ENCODE data around the gene LCAT.
"Not testable (repeated sequence)": the region's sequence is repeated elsewhere in the genome, so short reads cannot be mapped to it uniquely, and the experiment has no call there.

Gene LCAT

DNA sequence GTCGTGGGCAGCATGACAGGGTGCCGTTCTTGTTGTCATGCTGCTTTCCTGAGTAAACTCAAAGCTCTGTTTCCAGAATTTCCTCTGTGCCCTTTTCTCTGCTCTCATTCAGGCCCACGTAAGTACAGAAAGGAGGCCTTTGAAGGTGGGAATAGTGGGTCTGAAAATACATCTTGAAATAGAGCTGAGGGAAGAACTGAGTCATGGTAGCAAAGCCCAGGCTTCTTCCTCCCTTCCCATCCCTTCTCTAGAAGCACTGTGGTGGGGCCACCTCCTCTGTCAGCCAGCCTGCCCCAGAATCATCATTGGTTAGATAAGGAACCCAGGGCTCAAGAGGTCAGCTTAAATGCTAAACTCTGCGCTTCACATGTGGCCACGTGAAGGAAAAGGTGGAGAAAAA, 21.7 kb downstream of the LCAT start:
- H3K4me3 ChIP-seq: no peak overlapping the region
- H3K36me3 ChIP-seq: peaks cover 14 to 59% (median 41%) of the 10 kb centered on the region in 11 experiments; a peak in 21 of 22 replicates
- H3K27ac ChIP-seq: peak overlapping the region in 4 of 11 experiments; percentile 5 to 36 (median 14); a peak in 4 of 22 replicates
- peak overlapping the region; percentile 14 to 62 (median 36); a peak in 19 of 22 replicates for H3K4me2 ChIP-seq
- no peaks in the 10 kb centered on the region for H3K27me3 ChIP-seq
- peaks cover 57 to 96% (median 88%) of the 10 kb centered on the region in 10 experiments for H3K4me1 ChIP-seq
- peaks cover 70 to 100% (median 99%) of the 10 kb centered on the region in 11 experiments for H4K20me1 ChIP-seq
- no peak for TF ChIP-seq Cebpa-rat (IDR thresholded peaks at IDR 0.05)
- peak overlapping the region in 6 of 11 experiments; percentile 14 to 64 (median 32); a peak in 7 of 22 replicates for H3K9ac ChIP-seq
- no peaks in the 10 kb centered on the region for H3K9me3 ChIP-seq (replicated peaks in 1 of 11)

DNA sequence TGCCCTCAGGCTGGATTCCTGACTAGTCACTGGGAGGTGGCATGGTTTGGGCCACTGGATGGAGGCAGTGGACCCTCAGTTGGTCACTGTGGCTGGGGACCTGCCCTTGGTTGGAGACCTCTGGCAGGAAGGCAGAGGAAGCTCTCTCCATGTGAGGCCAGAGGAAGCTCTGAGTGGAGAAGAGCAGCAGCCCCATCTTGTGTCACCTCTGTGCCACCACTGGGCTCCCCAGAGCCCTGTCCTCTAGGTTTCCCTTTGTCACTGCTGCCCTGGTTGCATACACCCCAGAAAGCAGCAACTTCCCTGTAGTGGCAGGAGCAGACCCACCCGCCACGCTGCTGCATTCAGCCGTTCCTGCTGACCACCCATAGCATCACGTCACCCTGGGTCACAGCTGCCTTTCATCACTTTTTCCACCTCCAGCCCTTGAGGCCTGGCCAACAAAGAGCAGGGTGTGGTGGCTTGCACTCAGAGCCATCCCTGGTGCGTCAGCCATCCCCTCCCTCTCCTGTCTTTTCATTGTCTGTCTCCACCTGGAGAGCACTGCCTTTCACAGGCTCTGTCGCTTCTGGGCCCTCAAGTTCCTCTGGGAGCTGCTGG, 24.2 kb downstream of the LCAT start:
- Histone ChIP-seq H3K9me3 (replicated peaks in 1 of 11) (no peaks in the 10 kb centered on the region), H3K4me2 (peak overlapping the region in 2 of 11 experiments; percentile 17 to 48; a peak in 4 of 22 replicates), H3K4me1 (peaks cover 46 to 77% (median 65%) of the 10 kb centered on the region in 10 experiments), H3K27me3 (no peaks in the 10 kb centered on the region), H3K9ac (peak overlapping the region in 9 of 11 experiments; percentile 2 to 41 (median 35); a peak in 12 of 22 replicates), H3K4me3 (no peak overlapping the region), H3K27ac (peak overlapping the region in 3 of 11 experiments; percentile 11 to 42 (median 22); a peak in 3 of 22 replicates), H4K20me1 (peaks cover 63 to 100% (median 97%) of the 10 kb centered on the region in 11 experiments), H3K36me3 (peaks cover 26 to 80% (median 65%) of the 10 kb centered on the region in 11 experiments)
- no peak for TF ChIP-seq Cebpa-rat (IDR thresholded peaks at IDR 0.05)

DNA sequence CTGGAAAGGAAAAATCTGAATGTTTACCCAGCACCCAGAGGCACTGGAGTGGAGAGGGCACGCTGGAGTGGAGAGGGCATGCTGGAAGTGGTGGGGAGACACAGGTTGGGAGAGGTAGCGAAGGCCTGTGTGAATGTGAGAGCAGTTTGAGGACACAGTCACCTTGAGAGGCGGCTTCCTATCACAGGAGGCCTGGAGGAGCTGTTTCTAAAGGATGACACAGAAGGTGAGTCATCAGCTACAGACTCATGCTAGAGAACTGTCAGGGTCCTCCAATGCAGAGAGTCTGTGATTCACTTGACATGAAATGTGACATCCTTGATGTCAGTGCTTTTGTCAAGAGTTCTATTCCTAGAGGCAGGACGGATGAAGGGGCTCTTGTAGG, 26.1 kb downstream of the LCAT start:
- Histone ChIP-seq H3K36me3 (peaks cover 18 to 80% (median 64%) of the 10 kb centered on the region in 11 experiments), H3K27ac (peak overlapping the region in 6 of 11 experiments; percentile 16 to 62 (median 40); a peak in 8 of 22 replicates), H3K9me3 (replicated peaks in 1 of 11) (no peaks in the 10 kb centered on the region), H3K9ac (peak overlapping the region in 7 of 11 experiments; percentile 6 to 63 (median 47); a peak in 10 of 22 replicates), H3K4me1 (peaks cover 40 to 58% (median 47%) of the 10 kb centered on the region in 10 experiments), H4K20me1 (peaks cover 46 to 99% (median 82%) of the 10 kb centered on the region in 11 experiments), H3K27me3 (no peaks in the 10 kb centered on the region), H3K4me2 (peak overlapping the region in 5 of 11 experiments; percentile 4 to 47 (median 31); a peak in 7 of 22 replicates), H3K4me3 (no peak overlapping the region)
- no peak for TF ChIP-seq Cebpa-rat (IDR thresholded peaks at IDR 0.05)

DNA sequence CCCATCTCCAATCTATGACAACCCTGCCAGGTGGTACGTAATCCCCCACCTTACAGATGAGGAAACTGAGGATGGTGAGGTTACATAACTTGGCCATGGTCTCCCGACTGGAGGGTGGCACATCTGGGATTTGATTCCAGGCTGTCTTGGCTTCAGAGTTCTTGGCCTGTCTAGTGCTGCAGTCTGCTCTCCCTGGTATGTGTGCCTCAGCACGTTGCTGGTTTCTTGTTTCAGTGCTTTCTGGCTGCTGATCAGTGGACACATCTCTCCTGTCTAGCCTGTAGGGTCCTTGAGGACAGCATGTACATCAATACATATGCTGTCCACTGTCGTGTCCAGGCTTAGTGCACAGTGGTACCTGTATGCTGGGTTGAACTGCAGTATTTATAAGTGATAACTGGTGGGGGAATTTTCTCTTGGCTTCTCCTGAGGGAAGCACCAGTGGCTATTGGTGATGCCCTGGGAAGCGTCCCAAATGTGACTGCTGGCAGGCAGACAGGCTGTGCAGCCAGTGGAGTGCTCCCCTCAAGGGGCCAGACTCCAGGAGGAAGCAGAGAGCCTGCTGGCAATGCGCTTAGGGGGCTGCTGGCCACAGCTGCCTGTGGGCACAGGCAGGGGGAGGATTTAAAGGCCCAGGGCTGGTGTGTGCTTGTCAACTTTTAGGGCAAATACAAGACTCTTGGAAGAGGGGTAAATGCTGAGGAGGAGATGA, 26.6 kb downstream of the LCAT start:
- Histone ChIP-seq H3K27ac (peak overlapping the region in 6 of 11 experiments; percentile 16 to 62 (median 40); a peak in 8 of 22 replicates), H3K4me2 (peak overlapping the region in 5 of 11 experiments; percentile 4 to 47 (median 31); a peak in 7 of 22 replicates)

DNA sequence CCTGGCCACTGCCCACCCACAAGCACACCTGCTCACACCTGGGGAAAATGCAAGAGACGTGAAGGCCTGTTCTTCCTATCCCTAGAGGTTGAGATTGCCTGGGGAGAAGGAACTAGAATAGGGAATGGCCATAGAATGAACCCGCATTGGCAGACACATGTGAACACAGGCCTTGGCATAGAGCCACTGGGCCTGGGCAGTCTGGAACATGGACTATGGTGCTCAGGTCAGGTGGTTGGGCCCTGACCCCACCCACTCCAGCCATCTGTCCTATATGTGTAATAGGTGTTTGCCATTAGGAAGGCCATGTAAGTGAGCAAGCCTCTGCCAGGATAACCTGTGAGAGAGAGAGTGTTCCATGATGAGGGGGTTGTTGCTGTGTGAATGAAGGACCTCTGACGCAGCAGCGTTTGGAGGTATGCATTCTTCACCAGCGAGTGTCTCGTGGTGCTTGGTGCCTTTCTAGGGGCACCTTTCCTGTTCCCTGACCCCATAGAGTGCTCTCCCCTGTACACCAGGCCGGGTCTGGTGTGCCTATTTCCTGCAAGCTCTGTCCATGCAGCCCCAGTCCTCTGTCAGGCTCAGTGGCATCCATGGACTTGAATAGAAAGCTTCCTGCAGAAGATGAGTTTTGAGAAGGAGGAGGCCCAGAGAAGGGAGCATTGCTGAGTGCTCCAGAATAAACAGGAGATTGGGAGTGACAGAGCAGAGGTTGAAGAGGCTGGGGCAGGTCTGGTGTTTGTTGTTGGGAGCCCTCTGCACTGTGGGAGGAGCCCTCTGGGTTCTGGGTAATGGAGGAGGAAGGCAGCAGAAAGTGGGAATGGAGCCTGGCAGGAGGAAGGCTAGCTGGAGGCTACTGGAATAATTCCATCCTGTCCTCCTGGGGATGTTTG, 27.8 kb downstream of the LCAT start:
- H3K9ac ChIP-seq: peak overlapping the region in 3 of 11 experiments; percentile 1 to 63 (median 47); a peak in 2 of 22 replicates
- peaks cover 34 to 99% (median 77%) of the 10 kb centered on the region in 11 experiments for H4K20me1 ChIP-seq
- H3K4me2 ChIP-seq: no peak overlapping the region
- peaks cover 18 to 93% (median 74%) of the 10 kb centered on the region in 11 experiments for H3K36me3 ChIP-seq
- TF ChIP-seq Cebpa-rat (IDR thresholded peaks at IDR 0.05): no peak
- H3K9me3 ChIP-seq (replicated peaks in 1 of 11): no peaks in the 10 kb centered on the region
- peaks cover 23 to 42% (median 32%) of the 10 kb centered on the region in 10 experiments for H3K4me1 ChIP-seq
- H3K4me3 ChIP-seq: no peak overlapping the region
- no peak overlapping the region for H3K27ac ChIP-seq
- no peaks in the 10 kb centered on the region for H3K27me3 ChIP-seq

More for the DNA sequence above, 26.6 kb downstream of the LCAT start:
- H3K9me3 ChIP-seq (replicated peaks in 1 of 11): no peaks in the 10 kb centered on the region
- H3K27me3 ChIP-seq: no peaks in the 10 kb centered on the region
- H3K4me1 ChIP-seq: peaks cover 35 to 53% (median 42%) of the 10 kb centered on the region in 10 experiments
- peaks cover 18 to 84% (median 62%) of the 10 kb centered on the region in 11 experiments for H3K36me3 ChIP-seq
- TF ChIP-seq Cebpa-rat (IDR thresholded peaks at IDR 0.05): no peak
- H4K20me1 ChIP-seq: peaks cover 42 to 99% (median 78%) of the 10 kb centered on the region in 11 experiments
- no peak overlapping the region for H3K4me3 ChIP-seq
- peak overlapping the region in 7 of 11 experiments; percentile 6 to 63 (median 47); a peak in 11 of 22 replicates for H3K9ac ChIP-seq

DNA sequence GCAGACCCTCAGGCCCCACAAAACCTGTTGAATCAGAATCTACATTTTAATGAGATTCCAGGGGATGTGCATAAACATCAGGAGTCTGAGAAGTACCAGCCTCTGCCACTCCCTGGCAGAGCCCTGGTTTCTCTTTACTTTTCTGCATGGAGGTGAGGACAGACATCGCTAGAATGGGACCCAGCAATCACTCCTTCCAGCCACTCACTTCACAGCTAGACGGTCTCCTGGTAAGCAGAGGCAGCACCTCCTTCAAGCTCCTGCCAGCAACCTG, 28.5 kb downstream of the LCAT start:
- not testable (repeated sequence) for H3K4me3 ChIP-seq; H3K27me3 ChIP-seq; H3K4me2 ChIP-seq; H3K27ac ChIP-seq; H3K9ac ChIP-seq; H3K9me3 ChIP-seq (replicated peaks in 1 of 11)
- Histone ChIP-seq H3K36me3 (peaks cover 20 to 97% (median 79%) of the 10 kb centered on the region in 11 experiments), H3K4me1 (peaks cover 20 to 42% (median 32%) of the 10 kb centered on the region in 10 experiments), H4K20me1 (peaks cover 35 to 99% (median 77%) of the 10 kb centered on the region in 11 experiments)

DNA sequence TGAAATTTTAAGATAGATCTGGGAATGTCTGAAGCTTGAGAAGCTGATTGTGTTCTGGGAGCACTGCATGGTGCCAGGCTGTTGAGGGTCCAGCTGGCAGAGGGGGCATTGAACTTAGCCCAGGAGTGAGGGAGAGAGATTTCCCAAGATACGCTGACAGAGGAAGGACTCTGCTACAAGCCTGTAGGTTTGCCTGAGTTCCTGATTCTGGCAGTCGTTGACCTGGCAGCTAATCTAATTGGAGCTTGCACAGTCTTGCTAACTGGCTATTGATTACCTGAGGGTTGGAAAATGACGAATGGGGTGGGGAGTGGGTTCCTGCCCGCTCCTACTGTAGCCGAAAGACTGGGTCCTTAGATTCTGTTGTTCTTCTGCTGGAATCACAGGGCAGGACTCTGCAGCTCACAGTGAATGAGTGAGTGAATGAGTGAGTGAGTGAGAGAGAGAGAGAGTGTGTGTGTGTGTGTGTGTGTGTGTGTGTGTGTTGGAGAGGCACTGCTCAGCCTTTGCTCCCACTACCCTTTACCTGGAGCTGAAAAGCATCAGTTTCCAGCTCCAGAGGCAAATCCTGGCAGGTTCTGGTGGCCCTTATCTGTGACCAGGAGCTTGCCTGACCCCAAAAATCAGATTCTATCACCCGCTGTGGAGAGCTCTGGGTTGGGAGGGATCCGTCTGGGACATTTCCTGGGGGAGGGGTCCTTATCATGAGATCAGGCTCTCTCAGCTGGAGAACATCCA, 29.0 kb downstream of the LCAT start:
- no peak overlapping the region for H3K27ac ChIP-seq
- peaks cover 22 to 93% (median 76%) of the 10 kb centered on the region in 11 experiments for H3K36me3 ChIP-seq
- H3K9ac ChIP-seq: no peak overlapping the region

DNA sequence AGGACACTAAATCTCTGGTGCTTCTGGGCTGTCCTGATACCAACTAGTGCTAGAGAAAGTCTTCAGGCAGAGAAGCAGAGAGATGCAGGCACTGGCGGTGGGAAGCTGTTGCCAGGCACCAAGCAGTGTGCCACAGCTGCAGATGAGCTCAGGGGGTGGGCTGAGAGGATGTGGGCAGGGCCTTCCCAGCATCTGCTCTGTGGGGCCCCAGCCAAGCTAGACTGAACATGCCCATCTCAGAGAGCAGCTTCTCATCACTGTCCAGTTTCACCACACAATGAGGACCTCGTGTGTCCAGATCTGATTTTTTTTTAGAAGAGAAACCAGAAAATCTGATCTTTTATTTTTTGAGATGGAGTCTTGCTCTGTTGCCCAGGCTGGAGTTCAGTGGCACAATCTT, 33.8 kb downstream of the LCAT start:
- peak overlapping the region in 9 of 11 experiments; percentile 1 to 64 (median 36); a peak in 12 of 22 replicates for H3K27ac ChIP-seq
- TF ChIP-seq Cebpa-rat (IDR thresholded peaks at IDR 0.05): no peak
- H3K4me3 ChIP-seq: no peak overlapping the region

More for the DNA sequence above, 29.0 kb downstream of the LCAT start:
- peaks cover 24 to 42% (median 32%) of the 10 kb centered on the region in 10 experiments for H3K4me1 ChIP-seq
- no peak overlapping the region for H3K4me3 ChIP-seq
- no peaks in the 10 kb centered on the region for H3K27me3 ChIP-seq
- H3K9me3 ChIP-seq (replicated peaks in 1 of 11): no peaks in the 10 kb centered on the region
- no peak for TF ChIP-seq Cebpa-rat (IDR thresholded peaks at IDR 0.05)
- H4K20me1 ChIP-seq: peaks cover 36 to 99% (median 76%) of the 10 kb centered on the region in 11 experiments
- H3K4me2 ChIP-seq: no peak overlapping the region

More for the DNA sequence above, 33.8 kb downstream of the LCAT start:
- peaks cover 10 to 23% (median 21%) of the 10 kb centered on the region in 10 experiments for H3K4me1 ChIP-seq
- H3K36me3 ChIP-seq: peaks cover 24 to 88% (median 58%) of the 10 kb centered on the region in 11 experiments
- H4K20me1 ChIP-seq: peaks cover 7 to 85% (median 43%) of the 10 kb centered on the region in 11 experiments; a peak in 19 of 22 replicates
- no peaks in the 10 kb centered on the region for H3K9me3 ChIP-seq (replicated peaks in 1 of 11)
- no peaks in the 10 kb centered on the region for H3K27me3 ChIP-seq
- peak overlapping the region in 9 of 11 experiments; percentile 22 to 52 (median 33); a peak in 18 of 22 replicates for H3K4me2 ChIP-seq
- H3K9ac ChIP-seq: peak overlapping the region in 7 of 11 experiments; percentile 7 to 49 (median 28); a peak in 7 of 22 replicates
